HG02981 (cell line): ENCODE measurements around the gene KIAA1217.
A peak's percentile ranks its signal among the peaks of the same experiment; 100 is the strongest.
"Not testable (repeated sequence)": the region's sequence is repeated elsewhere in the genome, so short reads cannot be mapped to it uniquely, and the experiment has no call there.

Source experiments
- ATAC-seq: cut with Tn5 transposase; IDR thresholded peaks from one replicate; pipeline ENCODE4 v1.9.1; 2021; ENCODE audit warnings: mild to moderate bottlenecking, moderate library complexity; ENCODE audit not compliant: unreplicated experiment

Gene KIAA1217

GRCh38 chr10:24459836-24460235 lies 250.9 kb downstream of the KIAA1217 start:
- ATAC-seq: no peak

- ATAC-seq: no peak
Measured at GRCh38 chr10:24462291-24462813, 253.4 kb downstream of the KIAA1217 start.

- no peak for ATAC-seq
Measured at GRCh38 chr10:24462889-24463552, 254.1 kb downstream of the KIAA1217 start.

- ATAC-seq: peak; percentile 58
Measured at GRCh38 chr10:24463611-24464426, 254.9 kb downstream of the KIAA1217 start.

GRCh38 chr10:24465124-24465874 lies 256.4 kb downstream of the KIAA1217 start:
- no peak for ATAC-seq

GRCh38 chr10:24465891-24466818 lies 257.2 kb downstream of the KIAA1217 start:
- ATAC-seq: no peak

- ATAC-seq: no peak
Measured at GRCh38 chr10:24467136-24467535, 258.2 kb downstream of the KIAA1217 start.

- ATAC-seq: no peak
Measured at GRCh38 chr10:24467605-24468004, 258.7 kb downstream of the KIAA1217 start.

GRCh38 chr10:24468281-24468751 lies 259.4 kb downstream of the KIAA1217 start:
- no peak for ATAC-seq

- no peak for ATAC-seq
Measured at GRCh38 chr10:24469993-24470392, 261.1 kb downstream of the KIAA1217 start.

- ATAC-seq: no peak
Measured at GRCh38 chr10:24475598-24475997, 266.7 kb downstream of the KIAA1217 start.

GRCh38 chr10:24476913-24477701 lies 268.2 kb downstream of the KIAA1217 start:
- no peak for ATAC-seq

- no peak for ATAC-seq
Measured at GRCh38 chr10:24477915-24478314, 269.0 kb downstream of the KIAA1217 start.

GRCh38 chr10:24479806-24480205 lies 270.9 kb downstream of the KIAA1217 start:
- ATAC-seq: no peak

- no peak for ATAC-seq
Measured at GRCh38 chr10:24480447-24480846, 271.5 kb downstream of the KIAA1217 start.

- no peak for ATAC-seq
Measured at GRCh38 chr10:24481241-24481640, 272.3 kb downstream of the KIAA1217 start.

GRCh38 chr10:24482713-24483112 lies 273.8 kb downstream of the KIAA1217 start:
- ATAC-seq: not testable (repeated sequence)

- peak; percentile 68 for ATAC-seq
Measured at GRCh38 chr10:24483701-24484100, 274.8 kb downstream of the KIAA1217 start.

- no peak for ATAC-seq
Measured at GRCh38 chr10:24484771-24485170, 275.8 kb downstream of the KIAA1217 start.
